A549 (cell line): Measurements from ENCODE around the gene H2AZ1. TPM values are rescaled to one million over a fixed set of nuclear protein-coding genes. Genes with fewer than 3 reads are reported as not detected.

Experiments used
- ATAC-seq, 2 experiments: fragments of 200-7000 bp in 1 of 2; fragments of >200 bp in 1 of 2; cut with Nextera tagmentation in 1 of 2; cut with Tn5 transposase in 1 of 2; 3 replicates each; pipeline versions ENCODE4 v1.8.0 to v1.9.1; 2018 to 2020; ENCODE audit warnings: mild to moderate bottlenecking in 1 of 2, moderate library complexity in 1 of 2
- CTCF ChIA-PET: fragments of 300-600 bp; sonication (Branson Sonifier 250); formaldehyde crosslinking; extraction: SDS; loops from one replicate; lab custom pipeline; 2021; ENCODE audit warnings: antibody characterized with exemption, inconsistent platforms; lab: Yijun Ruan, JAX
- POLR2A ChIA-PET: fragments of 350-600 bp; formaldehyde crosslinking; extraction: SDS; loops from one replicate; lab custom pipeline; 2021; ENCODE audit warnings: antibody characterized with exemption, inconsistent platforms; lab: Yijun Ruan, JAX
- DNase-seq, 2 experiments: peaks; one replicate each; pipeline versions ENCODE4 v3.0.0 to v3.0.0-alpha.2; 2011 to 2016; ENCODE audit warnings: low read depth in 1 of 2, low spot score in 1 of 2
- FAIRE-seq: peaks from 2 replicates; lab custom pipeline; 2011; peaks lifted over from hg19 to GRCh38; lab: Jason Lieb, UNC
- H3K27ac ChIP-seq, 2 experiments: fragments of >200 bp; sonication (Bioruptor Twin); formaldehyde crosslinking; 3 replicates each; pipeline ENCODE4 v1.5.1; 2016 to 2017
- H3K4me1 ChIP-seq: fragments of >200 bp; sonication (Bioruptor Twin); formaldehyde crosslinking; 3 replicates; pipeline ENCODE4 v1.6.1; 2016
- H3K4me2 ChIP-seq: fragments of >200 bp; sonication (Bioruptor Twin); formaldehyde crosslinking; 3 replicates; pipeline ENCODE4 v1.6.1; 2016
- H3K4me3 ChIP-seq: fragments of >200 bp; sonication (Bioruptor Twin); formaldehyde crosslinking; 3 replicates; pipeline ENCODE4 v1.5.1; 2016
- H3K9me3 ChIP-seq: fragments of >200 bp; sonication (Bioruptor Twin); formaldehyde crosslinking; 3 replicates; pipeline ENCODE4 v1.6.1; 2016
- ATOH8 ChIP-seq: fragments of 250-450 bp; sonication (Bioruptor Pico); IDR thresholded peaks from 2 replicates; pipeline ENCODE4 v1.5.0; 2020; ENCODE audit warnings: low read depth, mild to moderate bottlenecking, moderate library complexity
- BHLHE40 ChIP-seq: IDR thresholded peaks from 2 replicates; pipeline ENCODE4 v1.6.1; 2012; ENCODE audit warnings: low read depth, low read length, inconsistent platforms
- CBX2 ChIP-seq: fragments of 200-600 bp; sonication (generic); IDR thresholded peaks from 2 replicates; pipeline ENCODE4 v1.6.1; 2016; ENCODE audit warnings: low read depth, mild to moderate bottlenecking, borderline replicate concordance
- CBX8 ChIP-seq: fragments of 200-600 bp; sonication (generic); IDR thresholded peaks from 2 replicates; pipeline ENCODE4 v1.6.1; 2016
- CEBPB ChIP-seq, 2 experiments: fragments of >200 bp in 1 of 2; sonication (Bioruptor Twin) in 1 of 2; formaldehyde crosslinking in 1 of 2; IDR thresholded peaks; 2 replicates each; pipeline ENCODE4 v1.6.1; 2012 to 2016
- EHMT2 ChIP-seq: fragments of 200-600 bp; sonication (generic); IDR thresholded peaks from 2 replicates; pipeline ENCODE4 v1.6.1; 2016; ENCODE audit warnings: antibody characterized with exemption, low read depth, mild to moderate bottlenecking, moderate library complexity
- ESRRA ChIP-seq: fragments of 150-350 bp; IDR thresholded peaks from 2 replicates; pipeline ENCODE4 v1.6.1; 2014; ENCODE audit warnings: mild to moderate bottlenecking, low read length, borderline replicate concordance
- FOSL2 ChIP-seq, 2 experiments: fragments of 450-650 bp in 1 of 2; fragments of >200 bp in 1 of 2; sonication (Bioruptor Twin) in 1 of 2; formaldehyde crosslinking; IDR thresholded peaks; 2 replicates each; pipeline versions ENCODE4 v1.5.0 to v1.6.1; 2016 to 2020; ENCODE audit warnings: mild to moderate bottlenecking in 1 of 2, moderate library complexity in 1 of 2
- HDAC2 ChIP-seq: fragments of 200-600 bp; sonication (generic); IDR thresholded peaks from 2 replicates; pipeline ENCODE4 v1.6.1; 2016
- HES2 ChIP-seq: fragments of >200 bp; sonication (Bioruptor Twin); formaldehyde crosslinking; IDR thresholded peaks from 2 replicates; pipeline ENCODE4 v1.6.1; 2016
- HEYL ChIP-seq: fragments of 250-450 bp; sonication (Bioruptor Pico); IDR thresholded peaks from 2 replicates; pipeline ENCODE4 v1.8.0; 2021; ENCODE audit warnings: mild to moderate bottlenecking, moderate library complexity
- HOXA7 ChIP-seq: fragments of 250-450 bp; sonication (Bioruptor Pico); IDR thresholded peaks from 2 replicates; pipeline ENCODE4 v1.5.0; 2020; ENCODE audit warnings: mild to moderate bottlenecking, moderate library complexity
- HOXB5 ChIP-seq: fragments of 250-450 bp; sonication (Bioruptor Pico); IDR thresholded peaks from 2 replicates; pipeline ENCODE4 v1.5.0; 2020; ENCODE audit warnings: mild to moderate bottlenecking, moderate library complexity
- JUNB ChIP-seq: fragments of >200 bp; sonication (Bioruptor Twin); formaldehyde crosslinking; IDR thresholded peaks from 2 replicates; pipeline ENCODE4 v1.6.1; 2016
- MAFK ChIP-seq: fragments of 450-650 bp; IDR thresholded peaks from 2 replicates; pipeline ENCODE4 v1.6.1; 2014; ENCODE audit not compliant: partially characterized antibody
- MAX ChIP-seq: IDR thresholded peaks from 2 replicates; pipeline ENCODE4 v1.6.1; 2012
- MYC ChIP-seq: IDR thresholded peaks from 2 replicates; pipeline ENCODE4 v1.6.1; 2012; ENCODE audit warnings: mild to moderate bottlenecking, inconsistent platforms, low read length, improper control_type of control experiment, borderline replicate concordance
- NFE2L2 ChIP-seq: fragments of 150-350 bp; conservative IDR thresholded peaks from 2 replicates; pipeline ENCODE4 v1.6.1; 2014; ENCODE audit warnings: low read length
- NPAS2 ChIP-seq: fragments of 250-450 bp; sonication (Bioruptor Pico); IDR thresholded peaks from 2 replicates; pipeline ENCODE4 v1.8.0; 2022; ENCODE audit warnings: mild to moderate bottlenecking, moderate library complexity, borderline replicate concordance
- PHF8 ChIP-seq: fragments of 200-600 bp; sonication (generic); IDR thresholded peaks from 2 replicates; pipeline ENCODE4 v1.6.1; 2016; ENCODE audit warnings: low read depth, mild to moderate bottlenecking, antibody characterized with exemption, moderate library complexity, borderline replicate concordance
- POLR2A ChIP-seq: IDR thresholded peaks from 2 replicates; pipeline ENCODE4 v1.6.1; 2012; ENCODE audit warnings: mild to moderate bottlenecking, low read length
- POLR2AphosphoS2 ChIP-seq: conservative IDR thresholded peaks from 2 replicates; pipeline ENCODE4 v1.6.1; 2012; ENCODE audit warnings: low read length, improper control_type of control experiment, inconsistent platforms
- RAD21 ChIP-seq, 2 experiments: fragments of >200 bp in 1 of 2; sonication (Bioruptor Twin) in 1 of 2; formaldehyde crosslinking in 1 of 2; IDR thresholded peaks in 1 of 2; conservative IDR thresholded peaks in 1 of 2; 2 replicates in 1 of 2; 3 replicates in 1 of 2; pipeline ENCODE4 v1.6.1; 2012 to 2018; ENCODE audit warnings: inconsistent platforms in 1 of 2
- RCOR1 ChIP-seq: fragments of 150-350 bp; IDR thresholded peaks from 2 replicates; pipeline ENCODE4 v1.6.1; 2014; ENCODE audit warnings: antibody characterized with exemption, low read length, low read depth
- REST ChIP-seq: fragments of 200-600 bp; sonication (generic); IDR thresholded peaks from 2 replicates; pipeline ENCODE4 v1.6.1; 2016; ENCODE audit warnings: antibody characterized with exemption, mild to moderate bottlenecking, moderate library complexity
- RNF2 ChIP-seq: fragments of 200-600 bp; sonication (generic); IDR thresholded peaks from 2 replicates; pipeline ENCODE4 v1.6.1; 2016; ENCODE audit warnings: low read depth, mild to moderate bottlenecking, antibody characterized with exemption, moderate library complexity, borderline replicate concordance
- SMC3 ChIP-seq: fragments of >200 bp; sonication (Bioruptor Twin); formaldehyde crosslinking; IDR thresholded peaks from 3 replicates; pipeline ENCODE4 v1.6.1; 2018; ENCODE audit warnings: inconsistent platforms
- ZFP36 ChIP-seq: fragments of 450-650 bp; IDR thresholded peaks from 2 replicates; pipeline ENCODE4 v1.6.1; 2014; ENCODE audit warnings: borderline replicate concordance; ENCODE audit not compliant: partially characterized antibody
- ZSCAN20 ChIP-seq: fragments of 250-450 bp; sonication (Bioruptor Pico); IDR thresholded peaks from 2 replicates; pipeline ENCODE4 v1.8.0; 2022; ENCODE audit warnings: mild to moderate bottlenecking, moderate library complexity
- WGBS: methylation state at CpG from one replicate; pipeline ENCODE4 v1.1.6; 2017; ENCODE audit errors: missing lambda C conversion rate; 5-methylcytosine and 5-hydroxymethylcytosine counted together
- polyA plus RNA-seq, 4 experiments: library from polyadenylated mRNA; depleted of rRNA in 3 of 4; stranded (reverse); fragments of >200 nt; fragmentation: RNase III in 1 of 4; extraction: RNeasy Plus Mini Kit Qiagen cat#74134 plus additional on column Dnase treatment in 1 of 4; gene quantifications; 2 replicates in 3 of 4; 3 replicates in 1 of 4; pipeline ENCODE4 v1.2.3, GENCODE V29; 2011 to 2017

Gene H2AZ1
- polyA plus RNA-seq, 2 of the 4 experiments (the other 2 are of a cell fraction), result 646 to 913 TPM

GRCh38 chr4:99943904-99944437, 6.1 kb downstream of the H2AZ1 start:
- ATAC-seq, result no peak
- FAIRE-seq, result no peak
- Histone ChIP-seq H3K4me3 (no peak overlapping the region), H3K9me3 (no peaks in the 10 kb centered on the region), H3K4me2 (no peak overlapping the region; the same call in 2 of the 3 replicates), H3K27ac (no peak overlapping the region), H3K4me1 (peaks cover 24% of the 10 kb centered on the region)
- CTCF ChIA-PET, result no interaction called here
- DNase-seq, result no peak
- WGBS, result 93% methylated on average over 2 of the region's 2 CpGs
- POLR2A ChIA-PET, result no interaction called here
- TF ChIP-seq CBX8 (no peak), RCOR1 (no peak), HOXA7 (CRISPR knock-in tag) (no peak), ZFP36 (no peak), POLR2AphosphoS2 (no peak), ZSCAN20 (CRISPR knock-in tag) (no peak), HOXB5 (no peak), MYC (no peak), HDAC2 (no peak), RNF2 (no peak), EHMT2 (no peak), CEBPB (IDR thresholded peaks at IDR 0.05) (no peak), POLR2A (no peak), BHLHE40 (no peak), RAD21 (conservative IDR thresholded peaks at IDR 0.05 in 1 of 2, IDR thresholded peaks at IDR 0.05 in 1 of 2) (no peak), MAX (no peak), ESRRA (no peak)

- H3K4me3 ChIP-seq, result no peak overlapping the region
- ChIA-PET CTCF (interaction anchor here (0.6 to 0.7 kb wide), 2 partner anchors 13 to 1051 kb away, joined by 3 to 5 read pairs; no protein-coding TSS in a partner anchor), POLR2A (interaction anchor here (0.6 to 1.4 kb wide), 2 partner anchors 8 to 40 kb away, joined by 3 read pairs; partner anchors contain the start of gene DNAJB14)
- H3K4me1 ChIP-seq, result no peaks in the 10 kb centered on the region
- no peak overlapping the region for H3K4me2 ChIP-seq
- H3K27ac ChIP-seq, result no peak overlapping the region
- peaks cover 16% of the 10 kb centered on the region; the same call in 2 of the 3 replicates for H3K9me3 ChIP-seq
- WGBS, result 95% methylated on average over 3 of the region's 3 CpGs
- DNase-seq (no peak), FAIRE-seq (no peak), ATAC-seq (no peak)
- no peak for TF ChIP-seq CBX2
- TF ChIP-seq MAFK, result no peak
- no peak for TF ChIP-seq PHF8
- TF ChIP-seq BHLHE40, result no peak
- no peak for TF ChIP-seq NPAS2
- no peak for TF ChIP-seq HEYL
- TF ChIP-seq FOSL2 (IDR thresholded peaks at IDR 0.05), result no peak
- TF ChIP-seq FOSL2 (CRISPR knock-in tag; IDR thresholded peaks at IDR 0.05), result no peak
- TF ChIP-seq ATOH8 (CRISPR knock-in tag), result no peak
- TF ChIP-seq CEBPB (IDR thresholded peaks at IDR 0.05), result no peak
- TF ChIP-seq NFE2L2, result no peak
These were observed 11.8 kb downstream of the H2AZ1 start for GRCh38 chr4:99938243-99938753.

- ChIA-PET CTCF (interaction anchor here (0.6 kb wide), 1 partner anchor 64 kb away, joined by 3 read pairs; no protein-coding TSS in a partner anchor), POLR2A (no interaction called here)
- H3K27ac ChIP-seq, result no peak overlapping the region
- peaks cover 16% of the 10 kb centered on the region; the same call in 2 of the 3 replicates for H3K9me3 ChIP-seq
- no peaks in the 10 kb centered on the region for H3K4me1 ChIP-seq
- H3K4me3 ChIP-seq, result no peak overlapping the region
- no peak for ATAC-seq
- DNase-seq, result no peak
- no peak for FAIRE-seq
- no peak overlapping the region for H3K4me2 ChIP-seq
- TF ChIP-seq POLR2A, result no peak
- TF ChIP-seq PHF8, result no peak
- TF ChIP-seq POLR2AphosphoS2, result no peak
- no peak for TF ChIP-seq SMC3
- no peak for TF ChIP-seq HES2
- no peak for TF ChIP-seq ESRRA
- no peak for TF ChIP-seq FOSL2 (IDR thresholded peaks at IDR 0.05)
- TF ChIP-seq FOSL2 (CRISPR knock-in tag; IDR thresholded peaks at IDR 0.05), result no peak
- no peak for TF ChIP-seq HEYL
- no peak for TF ChIP-seq BHLHE40
- no peak for TF ChIP-seq JUNB
- no peak for TF ChIP-seq REST
These were observed 15.2 kb downstream of the H2AZ1 start for GRCh38 chr4:99934891-99935290.
